H1 (cell line): ENCODE results near the gene CIB4. TPM values are rescaled to one million over a fixed set of nuclear protein-coding genes. Genes with fewer than 3 reads are reported as not detected.

ENCODE experiments used
- CTCF ChIA-PET: fragments of 300-600 bp; sonication (Branson Sonifier 250); formaldehyde crosslinking; loops from one replicate; lab custom pipeline; 2021; ENCODE audit not compliant: partially characterized antibody; lab: Charles Lee
- POLR2A ChIA-PET: fragments of 300-600 bp; sonication (Branson Sonifier 250); formaldehyde crosslinking; loops from one replicate; lab custom pipeline; 2021; ENCODE audit warnings: inconsistent platforms; ENCODE audit not compliant: partially characterized antibody; lab: Charles Lee
- DNase-seq, 2 experiments: peaks; one replicate each; pipeline versions ENCODE4 v3.0.0 to v3.0.0-alpha.2; 2010 to 2022; ENCODE audit warnings: low spot score in 2 of 2, low read depth in 1 of 2, mixed read lengths in 1 of 2
- FAIRE-seq: peaks from 2 replicates; lab custom pipeline; 2011; peaks lifted over from hg19 to GRCh38; lab: Jason Lieb, UNC
- H2AFZ ChIP-seq: 2 replicates; pipeline ENCODE4 v1.8.1; 2012; ENCODE audit warnings: low read length, inconsistent platforms
- H2AK5ac ChIP-seq: 2 replicates; pipeline ENCODE4 v1.6.1; 2013; ENCODE audit warnings: low read depth, low read length
- H2BK120ac ChIP-seq: replicated peaks from 2 replicates; pipeline ENCODE3; 2013; ENCODE audit warnings: low read depth, low read length, inconsistent platforms
- H2BK12ac ChIP-seq: 2 replicates; pipeline ENCODE4 v1.6.1; 2013; ENCODE audit warnings: low read depth, low read length
- H2BK15ac ChIP-seq: 2 replicates; pipeline ENCODE4 v1.6.1; 2013; ENCODE audit warnings: low read length
- H2BK20ac ChIP-seq: 2 replicates; pipeline ENCODE4 v1.6.1; 2013; ENCODE audit warnings: low read length
- H2BK5ac ChIP-seq: 2 replicates; pipeline ENCODE4 v1.6.1; 2013; ENCODE audit warnings: low read depth, low read length
- H3K14ac ChIP-seq: 2 replicates; pipeline ENCODE4 v1.6.1; 2013; ENCODE audit warnings: inconsistent platforms; ENCODE audit not compliant: insufficient read length
- H3K18ac ChIP-seq: 2 replicates; pipeline ENCODE4 v1.6.1; 2013; ENCODE audit warnings: low read length; ENCODE audit errors: extremely low read depth
- H3K23ac ChIP-seq: 2 replicates; pipeline ENCODE4 v1.6.1; 2013; ENCODE audit warnings: inconsistent platforms; ENCODE audit not compliant: insufficient read length
- H3K23me2 ChIP-seq: 2 replicates; pipeline ENCODE4 v1.6.1; 2013; ENCODE audit warnings: low read depth, low read length
- H3K27ac ChIP-seq: 2 replicates; pipeline ENCODE4 v1.6.1; 2011; ENCODE audit warnings: low read depth, low read length, inconsistent platforms
- H3K27me3 ChIP-seq, 4 experiments: replicated peaks in 1 of 4; 1 replicate in 1 of 4; 2 replicates in 3 of 4; pipeline versions ENCODE4 v1.6.1 to v1.8.1; 2011 to 2013; ENCODE audit warnings: low read length in 3 of 4, mild to moderate bottlenecking in 3 of 4, inconsistent platforms in 2 of 4, mixed read lengths in 2 of 4, moderate library complexity in 1 of 4; ENCODE audit not compliant: control insufficient read depth in 3 of 4, insufficient read depth in 3 of 4; ENCODE audit errors: extremely low read depth in 1 of 4
- H3K36me3 ChIP-seq, 4 experiments: 2 replicates each; pipeline versions ENCODE4 v1.6.1 to v1.8.1; 2011 to 2013; ENCODE audit warnings: mild to moderate bottlenecking in 4 of 4, low read length in 3 of 4, moderate library complexity in 2 of 4, control low read depth in 1 of 4, inconsistent platforms in 1 of 4; ENCODE audit not compliant: insufficient read depth in 4 of 4, control insufficient read depth in 2 of 4
- H3K4ac ChIP-seq: replicated peaks from 2 replicates; pipeline ENCODE3; 2013; ENCODE audit warnings: low read length, low read depth, mixed read lengths, inconsistent platforms; ENCODE audit not compliant: insufficient read length
- H3K4me1 ChIP-seq, 4 experiments: replicated peaks in 1 of 4; 1 replicate in 1 of 4; 2 replicates in 3 of 4; pipeline versions ENCODE4 v1.6.1 to v1.8.1; 2011 to 2013; ENCODE audit warnings: low read length in 3 of 4, inconsistent platforms in 2 of 4, mixed read lengths in 1 of 4; ENCODE audit not compliant: insufficient read depth in 4 of 4, control insufficient read depth in 3 of 4
- H3K4me2 ChIP-seq, 2 experiments: 2 replicates each; pipeline versions ENCODE4 v1.6.1 to v1.8.1; 2011 to 2013; ENCODE audit warnings: low read depth in 2 of 2, low read length in 2 of 2, control low read depth in 1 of 2, inconsistent platforms in 1 of 2, mild to moderate bottlenecking in 1 of 2; ENCODE audit not compliant: insufficient read depth in 1 of 2
- H3K4me3 ChIP-seq, 4 experiments: fragments of 200-600, 300-600 bp in 1 of 4; sonication (generic), shearing (Covaris generic), sonication (Bioruptor Twin) in 1 of 4; 2 replicates each; pipeline versions ENCODE4 v1.5.1 to v1.8.1; 2011 to 2016; ENCODE audit warnings: low read length in 4 of 4, low read depth in 3 of 4, control low read depth in 2 of 4, inconsistent platforms in 2 of 4, mild to moderate bottlenecking in 2 of 4, mixed read lengths in 1 of 4, moderate library complexity in 1 of 4; ENCODE audit not compliant: insufficient read depth in 2 of 4; ENCODE audit errors: extremely low read depth in 1 of 4
- H3K56ac ChIP-seq: replicated peaks from 2 replicates; pipeline ENCODE3; 2013; ENCODE audit warnings: low read depth, mild to moderate bottlenecking, mixed read lengths, low read length, inconsistent platforms; ENCODE audit not compliant: insufficient read length
- H3K79me1 ChIP-seq: 2 replicates; pipeline ENCODE4 v1.6.1; 2013; ENCODE audit warnings: low read depth, low read length, control low read depth
- H3K79me2 ChIP-seq, 2 experiments: 2 replicates each; pipeline versions ENCODE4 v1.6.1 to v1.8.1; 2012 to 2013; ENCODE audit warnings: low read length in 2 of 2, mild to moderate bottlenecking in 2 of 2, inconsistent platforms in 1 of 2; ENCODE audit not compliant: insufficient read depth in 2 of 2, control insufficient read depth in 1 of 2
- H3K9ac ChIP-seq, 4 experiments: replicated peaks in 1 of 4; 1 replicate in 1 of 4; 2 replicates in 3 of 4; pipeline versions ENCODE4 v1.6.1 to v1.8.1; 2011 to 2013; ENCODE audit warnings: low read depth in 3 of 4, low read length in 3 of 4, control low read depth in 2 of 4, mild to moderate bottlenecking in 2 of 4, moderate library complexity in 2 of 4, inconsistent platforms in 1 of 4; ENCODE audit errors: extremely low read depth in 1 of 4
- H3K9me3 ChIP-seq, 2 experiments: 2 replicates each; pipeline versions ENCODE4 v1.6.1 to v1.8.1; 2012 to 2013; ENCODE audit warnings: mild to moderate bottlenecking in 2 of 2, moderate library complexity in 2 of 2, control low read depth in 1 of 2, inconsistent platforms in 1 of 2, low read depth in 1 of 2, low read length in 1 of 2, mixed read lengths in 1 of 2; ENCODE audit not compliant: insufficient read depth in 2 of 2
- H4K20me1 ChIP-seq, 2 experiments: replicated peaks in 1 of 2; 2 replicates each; pipeline versions ENCODE3 to v1.8.1; 2011 to 2013; ENCODE audit warnings: inconsistent platforms in 2 of 2, low read length in 2 of 2, mild to moderate bottlenecking in 1 of 2; ENCODE audit not compliant: insufficient read depth in 2 of 2, control insufficient read depth in 1 of 2
- H4K5ac ChIP-seq: 2 replicates; pipeline ENCODE4 v1.6.1; 2013; ENCODE audit warnings: low read length, low read depth, mixed read lengths, inconsistent platforms; ENCODE audit not compliant: insufficient read length
- H4K8ac ChIP-seq: 2 replicates; pipeline ENCODE4 v1.8.0; 2013; ENCODE audit warnings: mild to moderate bottlenecking, moderate library complexity, low read length, inconsistent platforms; ENCODE audit not compliant: insufficient read depth; ENCODE audit errors: extremely low read depth
- H4K91ac ChIP-seq: replicated peaks from 2 replicates; pipeline ENCODE3; 2013; ENCODE audit warnings: low read length, mixed read lengths, inconsistent platforms; ENCODE audit not compliant: insufficient read length
- ASH2L ChIP-seq: fragments of 200-600, 300-600 bp; sonication (generic); IDR thresholded peaks from one replicate; pipeline ENCODE4 v1.7.1; 2017; ENCODE audit warnings: low read length
- KDM1A ChIP-seq: fragments of 200-600, 300-600 bp; sonication (generic); IDR thresholded peaks from 2 replicates; pipeline ENCODE4 v1.7.1; 2016; ENCODE audit warnings: mild to moderate bottlenecking, low read length, borderline replicate concordance
- NANOG ChIP-seq: IDR thresholded peaks from 2 replicates; pipeline ENCODE4 v1.6.1; 2011; ENCODE audit warnings: low read length, low read depth, mild to moderate bottlenecking, inconsistent platforms; ENCODE audit not compliant: insufficient read depth, poor library complexity, severe bottlenecking
- NRF1 ChIP-seq: IDR thresholded peaks from 2 replicates; pipeline ENCODE4 v1.6.1; 2011; ENCODE audit warnings: mild to moderate bottlenecking, low read depth, low read length, improper control_type of control experiment
- POLR2AphosphoS5 ChIP-seq: IDR thresholded peaks from 2 replicates; pipeline ENCODE4 v1.6.1; 2011; ENCODE audit warnings: low read depth, low read length
- RAD21 ChIP-seq, 2 experiments: IDR thresholded peaks in 1 of 2; conservative IDR thresholded peaks in 1 of 2; 2 replicates each; pipeline ENCODE4 v1.6.1; 2011; ENCODE audit warnings: low read depth in 2 of 2, low read length in 2 of 2, improper control_type of control experiment in 1 of 2, inconsistent platforms in 1 of 2, mild to moderate bottlenecking in 1 of 2, moderate library complexity in 1 of 2
- SIRT6 ChIP-seq: IDR thresholded peaks from one replicate; pipeline ENCODE4 v1.7.1; 2012; ENCODE audit warnings: low read length, inconsistent platforms
- SIX5 ChIP-seq: IDR thresholded peaks from 2 replicates; pipeline ENCODE4 v1.6.1; 2011; ENCODE audit warnings: mild to moderate bottlenecking, low read depth, low read length
- YY1 ChIP-seq: IDR thresholded peaks from 2 replicates; pipeline ENCODE4 v1.6.1; 2011; ENCODE audit warnings: low read depth, mild to moderate bottlenecking, low read length
- WGBS, 2 experiments: shearing (Covaris generic) in 1 of 2; methylation state at CpG; one replicate each; pipeline versions ENCODE4 v1.1.6 to v1.1.7; 2013 to 2015; ENCODE audit warnings: low lambda C conversion rate in 2 of 2, mixed read lengths in 2 of 2, inconsistent platforms in 1 of 2, low coverage in 1 of 2, missing lambda C conversion rate in 1 of 2; ENCODE audit not compliant: insufficient replicate concordance in 2 of 2, insufficient coverage in 1 of 2, insufficient read length in 1 of 2; ENCODE audit errors: extremely low coverage in 1 of 2, missing lambda C conversion rate in 1 of 2; 5-methylcytosine and 5-hydroxymethylcytosine counted together
- polyA plus RNA-seq, 7 experiments: library from polyadenylated mRNA; depleted of rRNA in 3 of 7; stranded (reverse) in 5 of 7; unstranded in 2 of 7; fragments of >200 nt in 5 of 7; fragments of 200-250 nt in 2 of 7; gene quantifications; 1 replicate in 5 of 7; 2 replicates in 1 of 7; 4 replicates in 1 of 7; pipeline versions ENCODE4 v1.2.1 to v1.2.3, GENCODE V29; 2011 to 2013; ENCODE audit warnings: missing spikeins in 2 of 7, mixed read lengths in 2 of 7
- total RNA-seq: library from RNA; stranded (reverse); fragmentation: NEBNext Ultra II Directional; extraction: Animal tissue kit (Norgen Biotek cat#: 25700); gene quantifications from 2 replicates; pipeline ENCODE4 v1.2.1, GENCODE V29; 2021
- TF ChIP-seq, protein P1 (sequence below): IDR thresholded peaks from 2 replicates; pipeline ENCODE4 v1.6.1; 2012; ENCODE audit warnings: low read length, inconsistent platforms

Gene CIB4
- total and polyA plus RNA-seq, 2 of the 8 experiments (the other 6 are each of a cell fraction or from before 2014, with no cell fraction given), result not detected

GRCh38 chr2:26650713-26651469, 9.7 kb upstream of the CIB4 start:
- DNase-seq (no peak), FAIRE-seq (no peak)
- TF ChIP-seq, protein P1, sequence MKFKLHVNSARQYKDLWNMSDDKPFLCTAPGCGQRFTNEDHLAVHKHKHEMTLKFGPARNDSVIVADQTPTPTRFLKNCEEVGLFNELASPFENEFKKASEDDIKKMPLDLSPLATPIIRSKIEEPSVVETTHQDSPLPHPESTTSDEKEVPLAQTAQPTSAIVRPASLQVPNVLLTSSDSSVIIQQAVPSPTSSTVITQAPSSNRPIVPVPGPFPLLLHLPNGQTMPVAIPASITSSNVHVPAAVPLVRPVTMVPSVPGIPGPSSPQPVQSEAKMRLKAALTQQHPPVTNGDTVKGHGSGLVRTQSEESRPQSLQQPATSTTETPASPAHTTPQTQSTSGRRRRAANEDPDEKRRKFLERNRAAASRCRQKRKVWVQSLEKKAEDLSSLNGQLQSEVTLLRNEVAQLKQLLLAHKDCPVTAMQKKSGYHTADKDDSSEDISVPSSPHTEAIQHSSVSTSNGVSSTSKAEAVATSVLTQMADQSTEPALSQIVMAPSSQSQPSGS, result no peak
- TF ChIP-seq SIRT6 (no peak), KDM1A (no peak), SIX5 (no peak), YY1 (no peak), NRF1 (no peak), POLR2AphosphoS5 (no peak), RAD21 (IDR thresholded peaks at IDR 0.05 in 1 of 2, conservative IDR thresholded peaks at IDR 0.05 in 1 of 2; ENCODE audit: low read depth in 2 of 2, low read length in 2 of 2) (no peak), NANOG (no peak), ASH2L (no peak)
- Histone ChIP-seq H3K79me2 (no peaks in the 10 kb centered on the region), H2BK20ac (no peak overlapping the region), H4K5ac (no peak overlapping the region), H3K9ac (no peak overlapping the region), H4K8ac (no peak overlapping the region), H2AK5ac (no peak overlapping the region), H4K91ac (no peak overlapping the region), H4K20me1 (no peaks in the 10 kb centered on the region), H3K23me2 (no peaks in the 10 kb centered on the region), H2BK15ac (no peak overlapping the region; the same call in 1 of the 2 replicates), H3K4me3 (no peak overlapping the region), H2AFZ (no peak overlapping the region), H3K27me3 (peaks cover 0 to 3% (median 0%) of the 10 kb centered on the region in 4 experiments; a peak in 2 of 7 replicates), H3K23ac (no peak overlapping the region), H3K36me3 (no peaks in the 10 kb centered on the region), H3K14ac (no peak overlapping the region), H3K79me1 (no peaks in the 10 kb centered on the region), H3K56ac (no peak overlapping the region), H3K18ac (no peak overlapping the region), H3K9me3 (no peaks in the 10 kb centered on the region), H3K27ac (no peak overlapping the region), H3K4me2 (no peak overlapping the region), H2BK12ac (no peak overlapping the region), H2BK5ac (no peak overlapping the region), H3K4me1 (peaks cover 3 to 13% (median 6%) of the 10 kb centered on the region in 4 experiments), H2BK120ac (no peak overlapping the region), H3K4ac (no peak overlapping the region)
- POLR2A ChIA-PET, result interaction anchor here (1.4 kb wide), 1 partner anchor 9 kb away, joined by 4 read pairs; the partner anchor contains the start of gene CIB4
- WGBS, 2 experiments, result 83% methylated on average over 12 of the region's 12 CpGs; no CpG with 5 or more reads in 1 of the 2 experiments
- CTCF ChIA-PET, result interaction anchor here (0.9 to 1.6 kb wide), 6 partner anchors 11 to 131 kb away, joined by 3 read pairs; no protein-coding TSS in a partner anchor
